ENCODE data around the gene ATF4.

The ATF4 gene

DNA sequence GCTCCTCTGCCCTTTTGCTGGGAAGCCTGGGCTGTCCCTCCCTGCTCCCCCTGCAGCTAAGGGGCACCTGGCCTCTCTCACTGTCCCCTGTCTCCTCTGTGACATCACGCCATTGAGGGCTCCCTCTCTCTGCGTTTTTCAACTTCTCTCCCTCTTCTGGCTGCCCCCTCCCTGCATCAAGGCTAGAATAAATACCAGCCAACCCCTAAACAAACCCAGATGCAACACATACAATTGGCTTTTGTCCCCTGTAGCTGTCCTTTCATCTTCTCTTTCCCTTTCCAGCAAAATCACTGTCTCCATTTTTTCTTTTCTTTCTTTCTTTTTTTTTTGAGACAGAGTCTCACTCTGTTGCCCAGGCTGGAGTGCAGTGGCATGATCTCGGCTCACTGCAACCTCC is 21.6 kb upstream of the ATF4 start:
- DNase-seq (ENCODE audit: low spot score), result no peak
- CTCF ChIA-PET, result no interaction called here
- POLR2A ChIA-PET (ENCODE audit: low non-redundant PET), result no interaction called here
- no peak overlapping the region for H3K27ac ChIP-seq
- TF ChIP-seq, protein P1, sequence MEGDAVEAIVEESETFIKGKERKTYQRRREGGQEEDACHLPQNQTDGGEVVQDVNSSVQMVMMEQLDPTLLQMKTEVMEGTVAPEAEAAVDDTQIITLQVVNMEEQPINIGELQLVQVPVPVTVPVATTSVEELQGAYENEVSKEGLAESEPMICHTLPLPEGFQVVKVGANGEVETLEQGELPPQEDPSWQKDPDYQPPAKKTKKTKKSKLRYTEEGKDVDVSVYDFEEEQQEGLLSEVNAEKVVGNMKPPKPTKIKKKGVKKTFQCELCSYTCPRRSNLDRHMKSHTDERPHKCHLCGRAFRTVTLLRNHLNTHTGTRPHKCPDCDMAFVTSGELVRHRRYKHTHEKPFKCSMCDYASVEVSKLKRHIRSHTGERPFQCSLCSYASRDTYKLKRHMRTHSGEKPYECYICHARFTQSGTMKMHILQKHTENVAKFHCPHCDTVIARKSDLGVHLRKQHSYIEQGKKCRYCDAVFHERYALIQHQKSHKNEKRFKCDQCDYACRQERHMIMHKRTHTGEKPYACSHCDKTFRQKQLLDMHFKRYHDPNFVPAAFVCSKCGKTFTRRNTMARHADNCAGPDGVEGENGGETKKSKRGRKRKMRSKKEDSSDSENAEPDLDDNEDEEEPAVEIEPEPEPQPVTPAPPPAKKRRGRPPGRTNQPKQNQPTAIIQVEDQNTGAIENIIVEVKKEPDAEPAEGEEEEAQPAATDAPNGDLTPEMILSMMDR (conservative IDR thresholded peaks at IDR 0.05; ENCODE audit: low read depth), result no peak

DNA sequence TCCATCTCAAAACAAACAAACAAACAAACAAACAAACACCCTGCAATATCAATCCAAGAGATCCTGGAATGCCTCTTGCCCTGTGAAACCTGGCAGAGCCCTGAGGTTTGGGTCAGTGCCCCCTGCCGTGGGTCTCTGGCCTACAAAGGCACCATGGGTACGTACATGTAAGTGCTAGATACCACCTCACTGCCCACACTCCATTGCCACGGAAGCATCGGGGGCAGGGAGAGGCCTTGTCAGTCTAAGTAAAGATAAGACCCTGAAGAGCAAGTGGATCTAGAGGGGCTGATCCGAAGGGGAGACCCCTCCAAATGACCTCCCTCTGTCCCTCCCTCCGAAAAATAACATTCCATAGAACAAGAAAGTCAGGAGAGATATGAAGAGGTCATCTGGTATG is 20.3 kb upstream of the ATF4 start:
- TF ChIP-seq, protein P1 (conservative IDR thresholded peaks at IDR 0.05; ENCODE audit: low read depth), result no peak
- no peak overlapping the region for H3K27ac ChIP-seq
- no peak for DNase-seq (ENCODE audit: low spot score)
- CTCF ChIA-PET, result no interaction called here
- POLR2A ChIA-PET (ENCODE audit: low non-redundant PET), result no interaction called here

DNA sequence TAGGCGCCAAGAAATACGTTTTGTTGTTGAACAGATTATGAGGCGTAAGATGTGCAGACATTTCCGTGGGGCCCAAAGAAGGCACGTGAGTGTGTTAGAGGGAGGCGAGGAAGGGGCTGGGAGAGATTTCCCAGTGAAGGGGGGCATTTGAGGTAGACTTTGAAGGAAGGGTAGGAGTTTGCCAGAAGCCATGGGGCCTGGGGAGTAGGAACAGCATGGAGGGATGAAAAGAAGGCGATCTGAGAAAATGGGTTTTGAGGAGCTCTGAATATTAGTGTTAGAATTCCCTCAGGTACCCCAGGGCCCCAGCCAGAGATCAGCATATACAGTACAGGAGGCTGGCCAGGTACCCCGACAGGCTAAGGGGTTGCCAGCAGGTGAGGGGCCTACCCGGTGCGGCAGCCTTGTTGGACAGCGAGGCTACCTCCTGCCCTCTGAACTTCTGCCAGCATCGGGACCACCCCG is 18.7 kb upstream of the ATF4 start:
- POLR2A ChIA-PET (ENCODE audit: low non-redundant PET), result interaction anchor here (0.6 to 0.9 kb wide), 2 partner anchors 18 to 23 kb away, joined by 3 to 4 read pairs; partner anchors contain the start of gene ATF4
- no peak for DNase-seq (ENCODE audit: low spot score)
- H3K27ac ChIP-seq, result peak overlapping the region; percentile 73
- TF ChIP-seq, protein P1 (conservative IDR thresholded peaks at IDR 0.05; ENCODE audit: low read depth), result no peak
- CTCF ChIA-PET, result interaction anchor here (0.9 kb wide), 1 partner anchor 13 kb away, joined by 3 read pairs; no protein-coding TSS in a partner anchor

DNA sequence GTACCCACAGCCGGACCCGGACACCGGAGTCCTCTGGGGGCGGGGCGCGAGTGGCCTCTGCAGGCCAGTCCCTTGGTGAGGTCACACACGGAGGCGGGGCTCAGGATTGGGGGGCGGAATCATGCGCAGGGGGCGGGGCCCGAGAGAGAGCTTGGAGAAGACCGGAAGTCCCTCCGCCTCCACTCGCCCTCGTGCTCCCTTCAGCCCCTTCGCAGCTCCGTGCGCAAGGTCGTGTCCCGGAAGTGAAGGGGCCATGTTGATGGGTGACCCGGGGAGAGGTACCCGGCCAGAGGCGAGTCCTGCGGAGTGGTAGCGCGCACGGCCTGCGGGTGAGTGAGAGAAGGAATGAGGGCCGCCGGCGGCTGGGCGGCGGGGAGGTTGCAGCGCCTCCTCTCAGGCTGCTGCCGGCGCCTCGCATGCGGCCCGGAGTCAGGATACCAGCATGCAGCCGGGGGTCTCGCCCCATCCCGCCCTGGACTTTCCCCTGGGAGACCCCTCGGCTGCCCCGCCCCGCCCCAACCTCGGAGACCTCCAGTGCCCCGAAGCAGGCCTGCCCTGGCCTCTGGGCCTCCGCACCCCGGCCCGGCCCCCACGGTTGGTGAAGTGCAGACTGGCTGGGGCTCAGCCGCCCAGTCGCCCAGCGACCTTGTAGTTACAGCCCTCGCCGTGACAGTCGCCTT is 18.1 kb upstream of the ATF4 start, which contains the start of gene MIEF1:
Gene MIEF1, plus strand, starts transcription at position 182 of the 680 bp plus-strand sequence. CDS start 9,005 bp downstream, outside the sequence.
- TF ChIP-seq, protein P1 (conservative IDR thresholded peaks at IDR 0.05; ENCODE audit: low read depth), result no peak
- CTCF ChIA-PET, result interaction anchor here (0.9 kb wide), 1 partner anchor 12 kb away, joined by 3 read pairs; no protein-coding TSS in a partner anchor
- H3K27ac ChIP-seq, result peak within 1 kb of the TSS; percentile 73
- peak; percentile 82 for DNase-seq (ENCODE audit: low spot score)
- POLR2A ChIA-PET (ENCODE audit: low non-redundant PET), result interaction anchor here (0.9 kb wide), 1 partner anchor 18 kb away, joined by 4 read pairs; the partner anchor contains the start of gene ATF4

DNA sequence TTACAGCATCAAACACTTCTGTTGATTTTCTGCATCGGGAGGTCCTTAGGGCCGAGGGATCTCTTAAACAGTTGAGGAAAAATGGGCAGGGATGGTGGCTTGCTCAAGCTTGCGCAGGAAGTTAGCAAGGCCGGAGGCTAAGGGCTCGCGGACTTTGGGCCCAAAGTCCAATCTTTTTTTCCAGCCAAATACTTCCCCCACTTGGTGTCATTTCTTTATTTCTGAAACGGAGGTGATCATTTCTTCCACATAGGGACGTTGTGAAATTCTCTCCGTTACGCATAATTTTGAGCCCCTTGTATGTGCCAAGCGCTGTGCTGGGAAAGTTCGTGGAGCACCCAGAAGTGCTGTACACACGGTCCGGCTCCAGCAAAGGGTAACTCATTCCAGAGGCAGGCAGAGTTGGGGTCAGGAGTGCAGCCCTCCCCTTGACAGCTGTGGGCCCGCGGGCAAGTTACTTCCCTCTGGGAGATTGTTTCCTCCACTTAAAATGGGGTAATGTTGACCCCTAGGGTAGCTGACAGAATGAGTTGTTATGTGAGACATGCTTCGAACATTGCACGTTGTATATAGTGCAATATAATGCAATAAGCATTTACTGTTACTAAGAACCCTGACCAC is 17.5 kb upstream of the ATF4 start:
- CTCF ChIA-PET, result no interaction called here
- POLR2A ChIA-PET (ENCODE audit: low non-redundant PET), result no interaction called here
- TF ChIP-seq, protein P1 (conservative IDR thresholded peaks at IDR 0.05; ENCODE audit: low read depth), result no peak

DNA sequence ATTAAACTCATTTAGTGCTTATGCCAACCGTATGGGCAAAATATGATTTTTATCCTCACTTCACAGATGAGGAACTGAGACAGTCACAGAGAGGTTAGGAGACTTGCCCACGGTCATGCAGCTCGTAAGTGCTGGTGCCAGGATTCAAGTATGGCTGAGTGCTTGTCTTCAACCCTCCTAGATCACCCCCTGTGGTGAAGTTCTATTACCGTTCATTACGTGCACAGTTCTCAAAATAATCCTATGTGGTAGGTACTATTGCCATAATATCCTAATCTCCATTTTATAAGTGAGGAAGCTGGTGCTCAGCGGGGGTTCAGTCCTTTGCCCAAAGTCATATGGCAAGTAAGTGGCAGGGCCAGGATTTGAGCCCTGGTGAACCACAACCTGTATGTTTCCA is 16.7 kb upstream of the ATF4 start:
- TF ChIP-seq, protein P1 (conservative IDR thresholded peaks at IDR 0.05; ENCODE audit: low read depth), result no peak
- DNase-seq (ENCODE audit: low spot score), result no peak
- H3K27ac ChIP-seq, result no peak overlapping the region
- ChIA-PET POLR2A (ENCODE audit: low non-redundant PET) (no interaction called here), CTCF (no interaction called here)

More for the DNA sequence above, 17.5 kb upstream of the ATF4 start:
- H3K27ac ChIP-seq, result peak overlapping the region; percentile 73
- no peak for DNase-seq (ENCODE audit: low spot score)
